ENCODE results near the gene C2. TPM values are rescaled to one million over a fixed set of nuclear protein-coding genes. Genes with fewer than 3 reads are reported as not detected.

C2 gene
- total and polyA plus RNA-seq, 4 donors = 5.6 to 46.6 (median 18.7) TPM

GRCh38 chr6:31883676-31884075, 43.8 kb upstream of the C2 start:
- ATAC-seq (ENCODE audit: low FRiP score) (no peak), DNase-seq (no peak)
- Histone ChIP-seq H3K4me3 (ENCODE audit: low read length in 2 of 2) (no peak overlapping the region), H3K27me3 (ENCODE audit: control insufficient read depth in 1 of 2, insufficient read depth in 2 of 2, low read length in 1 of 2) (no peaks in the 10 kb centered on the region), H3K36me3 (ENCODE audit: control insufficient read depth in 1 of 2, insufficient read depth in 2 of 2, low read length in 1 of 2) (peaks cover 0 to 25% of the 10 kb centered on the region in 2 donors), H3K4me1 (ENCODE audit: control insufficient read depth in 1 of 2, insufficient read depth in 2 of 2, low read length in 2 of 2) (no peaks in the 10 kb centered on the region), H3K9me3 (ENCODE audit: control insufficient read depth, low read length) (no peaks in the 10 kb centered on the region), H3K27ac (ENCODE audit: low read depth in 1 of 2, low read length in 2 of 2) (no peak overlapping the region)
- intact Hi-C loops (cut with DNase I) = loop anchor here in 1 of 2 donors (10.0 kb wide), 1 partner anchor 189 kb away; no protein-coding TSS in a partner anchor
- 88 to 89% methylated on average over 12 of the region's 12 CpGs for WGBS, 2 donors

GRCh38 chr6:31884528-31885035, 42.9 kb upstream of the C2 start:
- H3K4me3 ChIP-seq (ENCODE audit: low read length in 2 of 2) = no peak overlapping the region
- intact Hi-C loops (cut with DNase I) = loop anchor here in 1 of 2 donors (10.0 kb wide), 1 partner anchor 190 kb away; no protein-coding TSS in a partner anchor
- DNase-seq (no peak), ATAC-seq (ENCODE audit: low FRiP score) (no peak)
- H3K27ac ChIP-seq (ENCODE audit: low read depth in 1 of 2, low read length in 2 of 2) = no peak overlapping the region
- H3K36me3 ChIP-seq (ENCODE audit: control insufficient read depth in 1 of 2, insufficient read depth in 2 of 2, low read length in 1 of 2) = peaks cover 0 to 25% of the 10 kb centered on the region in 2 donors
- H3K9me3 ChIP-seq (ENCODE audit: control insufficient read depth, low read length) = no peaks in the 10 kb centered on the region
- H3K4me1 ChIP-seq (ENCODE audit: control insufficient read depth in 1 of 2, insufficient read depth in 2 of 2, low read length in 2 of 2) = no peaks in the 10 kb centered on the region
- WGBS, 2 donors = 92 to 95% methylated on average over 22 of the region's 22 CpGs
- no peaks in the 10 kb centered on the region for H3K27me3 ChIP-seq (ENCODE audit: control insufficient read depth in 1 of 2, insufficient read depth in 2 of 2, low read length in 1 of 2)

- no peak for ATAC-seq (ENCODE audit: low FRiP score)
- WGBS, 2 donors = 78 to 81% methylated on average over 18 of the region's 18 CpGs
- no peak for DNase-seq
- no peaks in the 10 kb centered on the region for H3K9me3 ChIP-seq (ENCODE audit: control insufficient read depth, low read length)
- intact Hi-C loops (cut with DNase I) = loop anchor here in 1 of 2 donors (10.0 kb wide), 1 partner anchor 192 kb away; no protein-coding TSS in a partner anchor
- H3K36me3 ChIP-seq (ENCODE audit: control insufficient read depth in 1 of 2, insufficient read depth in 2 of 2, low read length in 1 of 2) = peaks cover 0 to 19% of the 10 kb centered on the region in 2 donors
- no peak overlapping the region for H3K4me3 ChIP-seq (ENCODE audit: low read length in 2 of 2)
- no peak overlapping the region for H3K27ac ChIP-seq (ENCODE audit: low read depth in 1 of 2, low read length in 2 of 2)
- H3K4me1 ChIP-seq (ENCODE audit: control insufficient read depth in 1 of 2, insufficient read depth in 2 of 2, low read length in 2 of 2) = no peaks in the 10 kb centered on the region
- H3K27me3 ChIP-seq (ENCODE audit: control insufficient read depth in 1 of 2, insufficient read depth in 2 of 2, low read length in 1 of 2) = no peaks in the 10 kb centered on the region
These were observed 41.0 kb upstream of the C2 start for GRCh38 chr6:31886541-31886991.

GRCh38 chr6:31887173-31888007, 40.1 kb upstream of the C2 start:
- Histone ChIP-seq H3K9me3 (ENCODE audit: control insufficient read depth, low read length) (no peaks in the 10 kb centered on the region), H3K36me3 (ENCODE audit: control insufficient read depth in 1 of 2, insufficient read depth in 2 of 2, low read length in 1 of 2) (peaks cover 0 to 19% of the 10 kb centered on the region in 2 donors), H3K4me3 (ENCODE audit: low read length in 2 of 2) (no peak overlapping the region), H3K27ac (ENCODE audit: low read depth in 1 of 2, low read length in 2 of 2) (no peak overlapping the region), H3K4me1 (ENCODE audit: control insufficient read depth in 1 of 2, insufficient read depth in 2 of 2, low read length in 2 of 2) (no peaks in the 10 kb centered on the region), H3K27me3 (ENCODE audit: control insufficient read depth in 1 of 2, insufficient read depth in 2 of 2, low read length in 1 of 2) (no peaks in the 10 kb centered on the region)
- DNase-seq (no peak), ATAC-seq (ENCODE audit: low FRiP score) (no peak)
- 86 to 90% methylated on average over 19 of the region's 19 CpGs for WGBS, 2 donors
- intact Hi-C loops (cut with DNase I) = loop anchor here in 1 of 2 donors (10.0 kb wide), 1 partner anchor 193 kb away; no protein-coding TSS in a partner anchor

- 77 to 83% methylated on average over 43 of the region's 43 CpGs for WGBS, 2 donors
These were observed 39.0 kb upstream of the C2 start for GRCh38 chr6:31888276-31889258.

GRCh38 chr6:31889331-31889972, 38.1 kb upstream of the C2 start:
- Histone ChIP-seq H3K27ac (ENCODE audit: low read depth in 1 of 2, low read length in 2 of 2) (no peak overlapping the region), H3K9me3 (ENCODE audit: control insufficient read depth, low read length) (no peaks in the 10 kb centered on the region), H3K36me3 (ENCODE audit: control insufficient read depth in 1 of 2, insufficient read depth in 2 of 2, low read length in 1 of 2) (peaks cover 0 to 16% of the 10 kb centered on the region in 2 donors), H3K4me1 (ENCODE audit: control insufficient read depth in 1 of 2, insufficient read depth in 2 of 2, low read length in 2 of 2) (no peaks in the 10 kb centered on the region), H3K27me3 (ENCODE audit: control insufficient read depth in 1 of 2, insufficient read depth in 2 of 2, low read length in 1 of 2) (no peaks in the 10 kb centered on the region), H3K4me3 (ENCODE audit: low read length in 2 of 2) (no peak overlapping the region)
- 89 to 94% methylated on average over 3 of the region's 3 CpGs for WGBS, 2 donors
- intact Hi-C loops (cut with DNase I) = loop anchor here in 1 of 2 donors (10.0 kb wide), 1 partner anchor 195 kb away; no protein-coding TSS in a partner anchor
- ATAC-seq (ENCODE audit: low FRiP score) = no peak
- no peak for DNase-seq

More at GRCh38 chr6:31888276-31889258, 39.0 kb upstream of the C2 start:
- peaks cover 0 to 16% of the 10 kb centered on the region in 2 donors for H3K36me3 ChIP-seq (ENCODE audit: control insufficient read depth in 1 of 2, insufficient read depth in 2 of 2, low read length in 1 of 2)
- H3K9me3 ChIP-seq (ENCODE audit: control insufficient read depth, low read length) = no peaks in the 10 kb centered on the region
- H3K4me1 ChIP-seq (ENCODE audit: control insufficient read depth in 1 of 2, insufficient read depth in 2 of 2, low read length in 2 of 2) = no peaks in the 10 kb centered on the region
- peak; percentile 55 for ATAC-seq (ENCODE audit: low FRiP score)
- DNase-seq = peak in 1 of 2 donors; percentile 85
- intact Hi-C loops (cut with DNase I) = loop anchor here in 1 of 2 donors (10.0 kb wide), 1 partner anchor 194 kb away; no protein-coding TSS in a partner anchor
- no peak overlapping the region for H3K4me3 ChIP-seq (ENCODE audit: low read length in 2 of 2)
- H3K27ac ChIP-seq (ENCODE audit: low read depth in 1 of 2, low read length in 2 of 2) = no peak overlapping the region
- H3K27me3 ChIP-seq (ENCODE audit: control insufficient read depth in 1 of 2, insufficient read depth in 2 of 2, low read length in 1 of 2) = no peaks in the 10 kb centered on the region

GRCh38 chr6:31892821-31893220, 34.7 kb upstream of the C2 start:
- ATAC-seq (ENCODE audit: low FRiP score) = no peak
- WGBS, 2 donors = 80 to 81% methylated on average over 6 of the region's 6 CpGs
- no peak overlapping the region for H3K4me3 ChIP-seq (ENCODE audit: low read length in 2 of 2)
- peaks cover 0 to 5% of the 10 kb centered on the region in 2 donors for H3K36me3 ChIP-seq (ENCODE audit: control insufficient read depth in 1 of 2, insufficient read depth in 2 of 2, low read length in 1 of 2)
- H3K9me3 ChIP-seq (ENCODE audit: control insufficient read depth, low read length) = no peaks in the 10 kb centered on the region
- no peaks in the 10 kb centered on the region for H3K4me1 ChIP-seq (ENCODE audit: control insufficient read depth in 1 of 2, insufficient read depth in 2 of 2, low read length in 2 of 2)
- H3K27ac ChIP-seq (ENCODE audit: low read depth in 1 of 2, low read length in 2 of 2) = no peak overlapping the region
- H3K27me3 ChIP-seq (ENCODE audit: control insufficient read depth in 1 of 2, insufficient read depth in 2 of 2, low read length in 1 of 2) = no peaks in the 10 kb centered on the region
- no peak for DNase-seq
- intact Hi-C loops (cut with DNase I) = no loop called here

GRCh38 chr6:31896493-31896855, 31.0 kb upstream of the C2 start:
- intact Hi-C loops (cut with DNase I) = loop anchor here in 1 of 2 donors (5.0 kb wide), 1 partner anchor 214 kb away; the partner anchor contains the start of gene LY6G5C
- Histone ChIP-seq H3K4me1 (ENCODE audit: control insufficient read depth in 1 of 2, insufficient read depth in 2 of 2, low read length in 2 of 2) (no peaks in the 10 kb centered on the region), H3K4me3 (ENCODE audit: low read length in 2 of 2) (no peak overlapping the region), H3K36me3 (ENCODE audit: control insufficient read depth in 1 of 2, insufficient read depth in 2 of 2, low read length in 1 of 2) (peaks cover 0 to 3% of the 10 kb centered on the region in 2 donors), H3K27me3 (ENCODE audit: control insufficient read depth in 1 of 2, insufficient read depth in 2 of 2, low read length in 1 of 2) (no peaks in the 10 kb centered on the region), H3K9me3 (ENCODE audit: control insufficient read depth, low read length) (no peaks in the 10 kb centered on the region), H3K27ac (ENCODE audit: low read depth in 1 of 2, low read length in 2 of 2) (no peak overlapping the region)
- no peak for ATAC-seq (ENCODE audit: low FRiP score)
- 31 to 41% methylated on average over 4 of the region's 4 CpGs for WGBS, 2 donors
- DNase-seq = no peak
